Measurements from ENCODE around the gene PARP12. TPM values are rescaled to one million over a fixed set of nuclear protein-coding genes. Genes with fewer than 3 reads are reported as not detected.

PARP12 gene
- total and polyA plus RNA-seq, 8 donors = 13.0 to 135 (median 33.2) TPM

DNA sequence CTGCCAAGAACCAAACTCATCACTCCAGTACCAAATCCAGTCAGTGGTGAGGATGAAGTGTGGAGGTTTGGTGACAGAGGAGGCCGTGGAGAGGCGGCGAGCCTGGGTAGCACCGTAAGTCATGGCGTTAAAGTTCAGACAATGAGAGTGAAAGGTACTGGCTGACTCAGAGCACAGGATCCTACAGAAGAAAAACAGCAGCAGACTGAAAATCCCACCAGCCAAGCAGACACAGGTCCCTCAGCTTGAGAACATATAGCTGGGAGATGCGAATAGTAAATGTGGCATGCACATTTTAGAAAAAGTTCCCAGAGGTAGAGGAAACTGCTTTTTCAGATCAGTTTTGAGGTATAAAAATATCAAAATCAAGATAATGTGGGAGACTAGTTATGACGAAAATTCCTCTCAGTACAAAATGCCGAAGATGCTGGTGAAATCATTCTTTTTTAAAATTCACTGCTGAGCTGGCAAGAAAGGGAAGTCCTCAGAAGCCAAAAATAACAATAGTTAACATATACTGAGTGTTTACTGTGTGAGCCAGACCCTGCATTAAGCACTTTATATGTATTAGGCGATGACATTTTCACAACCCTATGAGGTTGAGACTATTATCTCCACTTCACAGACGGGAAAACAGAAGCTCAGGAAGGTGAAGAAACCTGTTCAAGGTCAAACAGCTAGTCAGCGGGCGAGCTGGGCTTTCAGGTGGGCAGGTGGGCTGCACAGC, 20.9 kb downstream of the PARP12 start:
- TF ChIP-seq, protein P1, sequence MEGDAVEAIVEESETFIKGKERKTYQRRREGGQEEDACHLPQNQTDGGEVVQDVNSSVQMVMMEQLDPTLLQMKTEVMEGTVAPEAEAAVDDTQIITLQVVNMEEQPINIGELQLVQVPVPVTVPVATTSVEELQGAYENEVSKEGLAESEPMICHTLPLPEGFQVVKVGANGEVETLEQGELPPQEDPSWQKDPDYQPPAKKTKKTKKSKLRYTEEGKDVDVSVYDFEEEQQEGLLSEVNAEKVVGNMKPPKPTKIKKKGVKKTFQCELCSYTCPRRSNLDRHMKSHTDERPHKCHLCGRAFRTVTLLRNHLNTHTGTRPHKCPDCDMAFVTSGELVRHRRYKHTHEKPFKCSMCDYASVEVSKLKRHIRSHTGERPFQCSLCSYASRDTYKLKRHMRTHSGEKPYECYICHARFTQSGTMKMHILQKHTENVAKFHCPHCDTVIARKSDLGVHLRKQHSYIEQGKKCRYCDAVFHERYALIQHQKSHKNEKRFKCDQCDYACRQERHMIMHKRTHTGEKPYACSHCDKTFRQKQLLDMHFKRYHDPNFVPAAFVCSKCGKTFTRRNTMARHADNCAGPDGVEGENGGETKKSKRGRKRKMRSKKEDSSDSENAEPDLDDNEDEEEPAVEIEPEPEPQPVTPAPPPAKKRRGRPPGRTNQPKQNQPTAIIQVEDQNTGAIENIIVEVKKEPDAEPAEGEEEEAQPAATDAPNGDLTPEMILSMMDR (IDR thresholded peaks at IDR 0.05) = no peak
- TF ChIP-seq POLR2AphosphoS5 (IDR thresholded peaks at IDR 0.05) = no peak
- TF ChIP-seq EP300 (IDR thresholded peaks at IDR 0.05) = no peak
- TF ChIP-seq POLR2A (IDR thresholded peaks at IDR 0.05) = no peak
- no peak overlapping the region for H3K4me3 ChIP-seq
- no peaks in the 10 kb centered on the region for H3K9me3 ChIP-seq
- DNase-seq = no peak
- H3K36me3 ChIP-seq = peaks cover 36 to 98% (median 93%) of the 10 kb centered on the region in 4 donors
- 93 to 96% (median 94%) methylated on average over 12 of the region's 12 CpGs for whole genome bisulfite sequencing, 5 donors
- no peak overlapping the region for H3K27ac ChIP-seq
- intact Hi-C loops (cut with DNase I; ENCODE audit: low total_unique reads) = no loop called here
- no peaks in the 10 kb centered on the region for H3K27me3 ChIP-seq
- peaks cover 0 to 10% (median 2%) of the 10 kb centered on the region in 4 donors for H3K4me1 ChIP-seq

DNA sequence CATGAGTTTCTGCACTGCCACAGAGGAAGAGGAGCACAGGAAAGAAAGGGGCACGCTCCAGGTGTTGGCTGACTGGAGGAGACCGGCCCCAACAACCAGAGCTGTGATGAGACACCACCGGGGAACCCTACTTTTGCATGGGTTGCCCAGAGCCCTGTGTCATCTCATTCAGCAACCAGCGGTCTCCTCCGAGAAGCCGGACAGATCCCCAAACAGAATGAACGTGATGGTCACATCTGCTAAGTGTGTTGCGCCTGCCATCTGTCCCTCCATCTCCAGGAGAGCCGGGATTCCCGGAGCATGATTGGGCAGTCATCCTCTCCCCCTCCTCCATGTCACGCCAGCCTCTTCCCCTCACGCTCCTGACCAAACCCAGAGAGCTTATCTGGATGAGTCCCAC, 22.9 kb downstream of the PARP12 start:
- Histone ChIP-seq H3K4me3 (no peak overlapping the region), H3K9me3 (no peaks in the 10 kb centered on the region), H3K4me1 (peaks cover 0 to 11% (median 5%) of the 10 kb centered on the region in 4 donors), H3K27me3 (no peaks in the 10 kb centered on the region), H3K27ac (no peak overlapping the region), H3K36me3 (peaks cover 42 to 94% (median 85%) of the 10 kb centered on the region in 4 donors)
- DNase-seq = no peak
- intact Hi-C loops (cut with DNase I; ENCODE audit: low total_unique reads) = no loop called here
- WGBS, 5 donors = 93 to 98% (median 95%) methylated on average over 12 of the region's 12 CpGs
- TF ChIP-seq POLR2AphosphoS5 (IDR thresholded peaks at IDR 0.05) (no peak), EP300 (IDR thresholded peaks at IDR 0.05) (no peak), POLR2A (IDR thresholded peaks at IDR 0.05) (no peak)
- TF ChIP-seq, protein P1 (IDR thresholded peaks at IDR 0.05) = no peak

DNA sequence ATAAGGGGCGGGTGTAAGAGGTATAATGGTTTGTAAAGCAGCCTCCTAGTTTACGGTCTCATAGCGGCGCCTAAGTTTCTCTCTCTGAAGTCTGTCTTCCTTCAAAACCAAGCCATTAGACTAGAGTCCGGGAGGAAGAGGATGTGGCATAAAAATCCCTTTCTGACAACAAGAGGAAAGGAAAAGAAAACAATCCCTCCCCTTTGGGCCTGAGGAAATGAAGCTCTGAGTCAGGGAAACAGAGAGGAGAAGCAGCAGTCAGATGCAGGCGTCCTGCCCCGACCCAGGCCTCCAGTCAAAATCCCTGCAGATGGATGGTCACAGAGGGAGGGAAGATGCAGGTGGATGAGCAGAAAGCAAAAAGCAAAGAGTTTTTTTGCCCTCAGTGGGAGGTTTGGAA, 23.7 kb downstream of the PARP12 start:
- WGBS, 5 donors = 81 to 90% (median 85%) methylated on average over 7 of the region's 7 CpGs
- DNase-seq = no peak
- no peaks in the 10 kb centered on the region for H3K9me3 ChIP-seq
- intact Hi-C loops (cut with DNase I; ENCODE audit: low total_unique reads) = no loop called here
- H3K4me3 ChIP-seq = no peak overlapping the region
- no peaks in the 10 kb centered on the region for H3K27me3 ChIP-seq
- H3K4me1 ChIP-seq = peaks cover 0 to 11% (median 5%) of the 10 kb centered on the region in 4 donors
- H3K36me3 ChIP-seq = peaks cover 42 to 95% (median 78%) of the 10 kb centered on the region in 4 donors
- H3K27ac ChIP-seq = no peak overlapping the region
- TF ChIP-seq POLR2AphosphoS5 (IDR thresholded peaks at IDR 0.05) (no peak), EP300 (IDR thresholded peaks at IDR 0.05) (no peak), POLR2A (IDR thresholded peaks at IDR 0.05) (no peak)
- TF ChIP-seq, protein P1 (IDR thresholded peaks at IDR 0.05) = no peak

DNA sequence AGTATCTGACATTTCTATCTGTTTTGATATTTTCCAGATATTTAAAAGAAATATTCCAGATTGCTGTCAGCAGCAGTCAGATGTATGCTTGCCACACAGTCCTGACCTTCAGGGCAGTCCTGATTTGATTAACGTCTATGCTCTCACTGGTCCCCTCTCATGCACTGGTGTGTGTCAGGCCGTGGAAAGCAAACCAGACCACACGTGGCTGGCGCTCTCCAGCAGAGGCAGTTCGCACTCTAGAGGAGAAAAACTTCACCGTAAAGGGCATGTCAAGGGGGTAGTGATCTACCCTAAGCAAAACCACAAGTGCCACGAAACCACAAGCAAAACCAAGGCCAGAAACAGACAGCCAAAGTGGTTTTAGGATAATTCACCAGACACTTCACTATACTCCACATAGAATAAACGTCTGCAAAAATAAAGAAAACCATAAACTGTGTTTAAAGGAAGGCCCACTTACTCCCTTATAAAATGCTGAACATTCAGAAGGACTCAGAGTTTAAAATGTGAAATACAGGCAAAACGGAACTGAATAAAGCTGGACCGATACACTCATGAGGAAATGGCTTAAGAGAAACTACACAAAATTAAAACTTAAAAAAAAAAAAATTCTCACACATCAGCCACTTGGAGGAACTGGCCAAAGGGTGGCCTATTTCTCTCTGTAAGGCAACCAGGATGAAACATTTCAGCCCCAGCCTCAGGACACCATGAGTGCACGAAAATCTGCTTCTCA, 26.4 kb downstream of the PARP12 start:
- H3K36me3 ChIP-seq = peaks cover 45 to 89% (median 76%) of the 10 kb centered on the region in 4 donors
- H3K4me1 ChIP-seq = peaks cover 0 to 11% (median 5%) of the 10 kb centered on the region in 4 donors
- WGBS, 5 donors = 73 to 81% (median 76%) methylated on average over 11 of the region's 11 CpGs
- H3K27ac ChIP-seq = no peak overlapping the region
- TF ChIP-seq EP300 (IDR thresholded peaks at IDR 0.05) (no peak), POLR2AphosphoS5 (IDR thresholded peaks at IDR 0.05) (no peak), POLR2A (IDR thresholded peaks at IDR 0.05) (no peak)
- TF ChIP-seq, protein P1 (IDR thresholded peaks at IDR 0.05) = no peak
- H3K9me3 ChIP-seq = no peaks in the 10 kb centered on the region
- H3K4me3 ChIP-seq = no peak overlapping the region
- no peak for DNase-seq
- H3K27me3 ChIP-seq = no peaks in the 10 kb centered on the region
- intact Hi-C loops (cut with DNase I; ENCODE audit: low total_unique reads) = no loop called here
